Measurements from ENCODE around the gene NFIB. TPM values are rescaled to one million over a fixed set of nuclear protein-coding genes. Genes with fewer than 3 reads are reported as not detected.

NFIB gene
- polyA plus RNA-seq, 1 of the 3 experiments (the other 2 are of a cell fraction): 9.2 TPM

GRCh38 chr9:14314929-14315874 is 1.3 kb upstream of the NFIB start (continued):
- no peak for TF ChIP-seq USF2 (IDR thresholded peaks at IDR 0.05; ENCODE audit: borderline replicate concordance, low read depth, low read length)
- TF ChIP-seq ELF1 (IDR thresholded peaks at IDR 0.05): no peak
- no peak for TF ChIP-seq RAD21 (IDR thresholded peaks at IDR 0.05; ENCODE audit: low read length)
- TF ChIP-seq TCF12 (IDR thresholded peaks at IDR 0.05): no peak
- no peak for TF ChIP-seq RXRA (IDR thresholded peaks at IDR 0.05; ENCODE audit: borderline replicate concordance, low read depth)
- TF ChIP-seq, protein P1, sequence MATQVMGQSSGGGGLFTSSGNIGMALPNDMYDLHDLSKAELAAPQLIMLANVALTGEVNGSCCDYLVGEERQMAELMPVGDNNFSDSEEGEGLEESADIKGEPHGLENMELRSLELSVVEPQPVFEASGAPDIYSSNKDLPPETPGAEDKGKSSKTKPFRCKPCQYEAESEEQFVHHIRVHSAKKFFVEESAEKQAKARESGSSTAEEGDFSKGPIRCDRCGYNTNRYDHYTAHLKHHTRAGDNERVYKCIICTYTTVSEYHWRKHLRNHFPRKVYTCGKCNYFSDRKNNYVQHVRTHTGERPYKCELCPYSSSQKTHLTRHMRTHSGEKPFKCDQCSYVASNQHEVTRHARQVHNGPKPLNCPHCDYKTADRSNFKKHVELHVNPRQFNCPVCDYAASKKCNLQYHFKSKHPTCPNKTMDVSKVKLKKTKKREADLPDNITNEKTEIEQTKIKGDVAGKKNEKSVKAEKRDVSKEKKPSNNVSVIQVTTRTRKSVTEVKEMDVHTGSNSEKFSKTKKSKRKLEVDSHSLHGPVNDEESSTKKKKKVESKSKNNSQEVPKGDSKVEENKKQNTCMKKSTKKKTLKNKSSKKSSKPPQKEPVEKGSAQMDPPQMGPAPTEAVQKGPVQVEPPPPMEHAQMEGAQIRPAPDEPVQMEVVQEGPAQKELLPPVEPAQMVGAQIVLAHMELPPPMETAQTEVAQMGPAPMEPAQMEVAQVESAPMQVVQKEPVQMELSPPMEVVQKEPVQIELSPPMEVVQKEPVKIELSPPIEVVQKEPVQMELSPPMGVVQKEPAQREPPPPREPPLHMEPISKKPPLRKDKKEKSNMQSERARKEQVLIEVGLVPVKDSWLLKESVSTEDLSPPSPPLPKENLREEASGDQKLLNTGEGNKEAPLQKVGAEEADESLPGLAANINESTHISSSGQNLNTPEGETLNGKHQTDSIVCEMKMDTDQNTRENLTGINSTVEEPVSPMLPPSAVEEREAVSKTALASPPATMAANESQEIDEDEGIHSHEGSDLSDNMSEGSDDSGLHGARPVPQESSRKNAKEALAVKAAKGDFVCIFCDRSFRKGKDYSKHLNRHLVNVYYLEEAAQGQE (IDR thresholded peaks at IDR 0.05; ENCODE audit: low read depth, low read length): 0 out of 2 replicates have a peak, but pooled peaks have one; percentile 47
- no peak for TF ChIP-seq SIN3A (IDR thresholded peaks at IDR 0.05; ENCODE audit: borderline replicate concordance, low read depth, low read length)
- TF ChIP-seq RFX5 (IDR thresholded peaks at IDR 0.05; ENCODE audit: low read length): no peak
- TF ChIP-seq MXI1 (IDR thresholded peaks at IDR 0.05; ENCODE audit: low read depth, low read length): peak; percentile 80; the same call in 1 of the 2 replicates
- TF ChIP-seq USF1 (IDR thresholded peaks at IDR 0.05; ENCODE audit: borderline replicate concordance, low read depth): no peak; the same call in 1 of the 2 replicates
- TF ChIP-seq FOXM1 (IDR thresholded peaks at IDR 0.05; ENCODE audit: low read depth): no peak
- no peak for TF ChIP-seq TEAD4 (IDR thresholded peaks at IDR 0.05; ENCODE audit: borderline replicate concordance, insufficient read depth)
- peak; percentile 72 for TF ChIP-seq NFIC (IDR thresholded peaks at IDR 0.05; ENCODE audit: borderline replicate concordance)
- TF ChIP-seq, protein P2, sequence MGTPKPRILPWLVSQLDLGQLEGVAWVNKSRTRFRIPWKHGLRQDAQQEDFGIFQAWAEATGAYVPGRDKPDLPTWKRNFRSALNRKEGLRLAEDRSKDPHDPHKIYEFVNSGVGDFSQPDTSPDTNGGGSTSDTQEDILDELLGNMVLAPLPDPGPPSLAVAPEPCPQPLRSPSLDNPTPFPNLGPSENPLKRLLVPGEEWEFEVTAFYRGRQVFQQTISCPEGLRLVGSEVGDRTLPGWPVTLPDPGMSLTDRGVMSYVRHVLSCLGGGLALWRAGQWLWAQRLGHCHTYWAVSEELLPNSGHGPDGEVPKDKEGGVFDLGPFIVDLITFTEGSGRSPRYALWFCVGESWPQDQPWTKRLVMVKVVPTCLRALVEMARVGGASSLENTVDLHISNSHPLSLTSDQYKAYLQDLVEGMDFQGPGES (IDR thresholded peaks at IDR 0.05; ENCODE audit: low read depth, low read length): no peak
- peak in 1 of 2 experiments; percentile 37; a peak in 2 of 4 replicates for TF ChIP-seq EP300 (IDR thresholded peaks at IDR 0.05; ENCODE audit: borderline replicate concordance in 1 of 2, low read depth in 1 of 2, low read length in 1 of 2)
- TF ChIP-seq CHD2 (IDR thresholded peaks at IDR 0.05; ENCODE audit: low read length, partially characterized antibody): peak; percentile 58
- 0 out of 2 replicates have a peak, but pooled peaks have one; percentile 45 for TF ChIP-seq YY1 (IDR thresholded peaks at IDR 0.05; ENCODE audit: low read depth)
- TF ChIP-seq FOXJ3 (CRISPR knock-in tag; IDR thresholded peaks at IDR 0.05): no peak

Measured in SK-N-SH (cell line).